ENCODE results near the gene GUCY2C.

DNA sequence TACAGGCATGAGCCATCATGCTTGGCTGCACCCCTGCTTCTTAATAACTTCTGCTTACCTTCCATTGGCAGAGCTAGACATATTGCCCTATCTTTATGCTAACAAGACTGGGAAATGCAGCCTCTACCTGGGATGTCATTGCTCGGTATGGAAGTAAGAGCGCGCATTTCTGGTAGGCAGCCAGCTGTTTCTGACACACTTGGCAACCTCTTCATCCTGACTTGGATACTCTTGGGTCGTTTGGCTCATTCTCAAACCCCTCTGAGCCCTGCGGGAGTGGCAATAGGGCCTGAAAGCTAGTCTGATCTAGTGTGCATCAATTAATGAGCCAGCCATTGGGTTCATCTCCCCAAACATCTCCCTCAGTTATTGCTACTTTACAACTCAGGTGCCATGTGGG, 123.3 kb downstream of the GUCY2C start:
- TF ChIP-seq, protein P1, sequence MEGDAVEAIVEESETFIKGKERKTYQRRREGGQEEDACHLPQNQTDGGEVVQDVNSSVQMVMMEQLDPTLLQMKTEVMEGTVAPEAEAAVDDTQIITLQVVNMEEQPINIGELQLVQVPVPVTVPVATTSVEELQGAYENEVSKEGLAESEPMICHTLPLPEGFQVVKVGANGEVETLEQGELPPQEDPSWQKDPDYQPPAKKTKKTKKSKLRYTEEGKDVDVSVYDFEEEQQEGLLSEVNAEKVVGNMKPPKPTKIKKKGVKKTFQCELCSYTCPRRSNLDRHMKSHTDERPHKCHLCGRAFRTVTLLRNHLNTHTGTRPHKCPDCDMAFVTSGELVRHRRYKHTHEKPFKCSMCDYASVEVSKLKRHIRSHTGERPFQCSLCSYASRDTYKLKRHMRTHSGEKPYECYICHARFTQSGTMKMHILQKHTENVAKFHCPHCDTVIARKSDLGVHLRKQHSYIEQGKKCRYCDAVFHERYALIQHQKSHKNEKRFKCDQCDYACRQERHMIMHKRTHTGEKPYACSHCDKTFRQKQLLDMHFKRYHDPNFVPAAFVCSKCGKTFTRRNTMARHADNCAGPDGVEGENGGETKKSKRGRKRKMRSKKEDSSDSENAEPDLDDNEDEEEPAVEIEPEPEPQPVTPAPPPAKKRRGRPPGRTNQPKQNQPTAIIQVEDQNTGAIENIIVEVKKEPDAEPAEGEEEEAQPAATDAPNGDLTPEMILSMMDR (IDR thresholded peaks at IDR 0.05) = no peak
- no peak for TF ChIP-seq POLR2A (IDR thresholded peaks at IDR 0.05)

Measured in ovary (tissue), 3 donors.